B cell (primary cell): Measurements from ENCODE around the gene CNTNAP2.

Source experiments
- EZH2 ChIP-seq: IDR thresholded peaks from 2 replicates; pipeline ENCODE4 v1.6.1; 2012; ENCODE audit warnings: borderline replicate concordance, low read depth, mild to moderate bottlenecking, moderate library complexity, low read length; ENCODE audit not compliant: insufficient read depth, poor library complexity, severe bottlenecking
- TF ChIP-seq, protein P1 (sequence below): fragments of 200-600 bp; IDR thresholded peaks from one replicate; pipeline ENCODE4 v1.8.0; 2022; ENCODE audit warnings: antibody characterized with exemption, mild to moderate bottlenecking

DNA sequence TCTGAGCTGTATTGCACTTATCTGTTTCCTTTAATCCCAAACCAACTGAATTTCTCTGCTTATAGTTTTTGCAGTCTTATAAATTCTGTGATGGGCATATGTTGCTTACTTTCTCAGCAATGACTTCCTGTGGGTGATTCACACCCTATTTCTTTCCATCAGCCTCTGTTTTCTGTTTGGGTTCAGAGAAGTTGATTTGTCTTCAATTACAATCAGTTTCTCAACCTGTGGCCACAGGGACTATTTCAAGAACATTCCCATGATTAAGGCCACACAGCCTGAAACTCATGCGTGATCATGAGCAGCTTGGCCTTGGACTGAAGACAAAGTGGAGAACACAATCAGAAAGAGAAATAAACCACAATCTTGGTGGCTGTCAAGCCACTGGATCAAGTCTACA is 1299.4 kb downstream of the CNTNAP2 start:
- TF ChIP-seq, protein P1, sequence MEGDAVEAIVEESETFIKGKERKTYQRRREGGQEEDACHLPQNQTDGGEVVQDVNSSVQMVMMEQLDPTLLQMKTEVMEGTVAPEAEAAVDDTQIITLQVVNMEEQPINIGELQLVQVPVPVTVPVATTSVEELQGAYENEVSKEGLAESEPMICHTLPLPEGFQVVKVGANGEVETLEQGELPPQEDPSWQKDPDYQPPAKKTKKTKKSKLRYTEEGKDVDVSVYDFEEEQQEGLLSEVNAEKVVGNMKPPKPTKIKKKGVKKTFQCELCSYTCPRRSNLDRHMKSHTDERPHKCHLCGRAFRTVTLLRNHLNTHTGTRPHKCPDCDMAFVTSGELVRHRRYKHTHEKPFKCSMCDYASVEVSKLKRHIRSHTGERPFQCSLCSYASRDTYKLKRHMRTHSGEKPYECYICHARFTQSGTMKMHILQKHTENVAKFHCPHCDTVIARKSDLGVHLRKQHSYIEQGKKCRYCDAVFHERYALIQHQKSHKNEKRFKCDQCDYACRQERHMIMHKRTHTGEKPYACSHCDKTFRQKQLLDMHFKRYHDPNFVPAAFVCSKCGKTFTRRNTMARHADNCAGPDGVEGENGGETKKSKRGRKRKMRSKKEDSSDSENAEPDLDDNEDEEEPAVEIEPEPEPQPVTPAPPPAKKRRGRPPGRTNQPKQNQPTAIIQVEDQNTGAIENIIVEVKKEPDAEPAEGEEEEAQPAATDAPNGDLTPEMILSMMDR: no peak
- TF ChIP-seq EZH2: no peak
